IMR-90 (cell line): Measurements from ENCODE around the gene TTC23. TPM values are rescaled to one million over a fixed set of nuclear protein-coding genes. Genes with fewer than 3 reads are reported as not detected.

Source experiments
- ATAC-seq: fragments of 200-7000 bp; cut with Tn5 transposase; 2 replicates; pipeline ENCODE4 v1.9.1; 2020; ENCODE audit warnings: low read depth, mild to moderate bottlenecking, moderate library complexity
- BruUV-seq: library from RNA; stranded (reverse); fragments of 400-500 nt; replicated peaks from 2 replicates; lab custom pipeline; 2021; lab: Mats Ljungman, UMichigan
- CTCF ChIA-PET: fragments of 300-600 bp; formaldehyde crosslinking; extraction: SDS; loops from one replicate; lab custom pipeline; 2021; ENCODE audit warnings: antibody characterized with exemption; lab: Yijun Ruan, JAX
- POLR2A ChIA-PET: fragments of 300-600 bp; sonication (Branson Sonifier 250); formaldehyde crosslinking; loops from one replicate; lab custom pipeline; 2022; ENCODE audit warnings: antibody characterized with exemption; ENCODE audit not compliant: unreplicated experiment; lab: Charles Lee
- DNase-seq: peaks from one replicate; pipeline ENCODE4 v3.0.0; 2013
- H2AFZ ChIP-seq: replicated peaks from 2 replicates; pipeline ENCODE3; 2013; ENCODE audit warnings: low read length, mild to moderate bottlenecking; ENCODE audit not compliant: poor library complexity
- H2AK5ac ChIP-seq: 2 replicates; pipeline ENCODE4 v1.6.1; 2013; ENCODE audit warnings: low read depth, low read length, inconsistent platforms
- H2AK9ac ChIP-seq: replicated peaks from 2 replicates; pipeline ENCODE3; 2013; ENCODE audit warnings: mild to moderate bottlenecking, low read depth, low read length, moderate library complexity; ENCODE audit not compliant: poor library complexity
- H2BK120ac ChIP-seq: 2 replicates; pipeline ENCODE4 v1.6.1; 2013; ENCODE audit warnings: low read depth, low read length, inconsistent platforms
- H2BK15ac ChIP-seq: 3 replicates; pipeline ENCODE4 v1.6.1; 2013; ENCODE audit warnings: low read depth, low read length, inconsistent platforms
- H2BK20ac ChIP-seq: 2 replicates; pipeline ENCODE4 v1.6.1; 2013; ENCODE audit warnings: low read depth, mild to moderate bottlenecking, inconsistent platforms, low read length, moderate library complexity
- H2BK5ac ChIP-seq: 2 replicates; pipeline ENCODE4 v1.6.1; 2013; ENCODE audit warnings: mild to moderate bottlenecking, low read depth, low read length, inconsistent platforms; ENCODE audit not compliant: poor library complexity, severe bottlenecking
- H3K14ac ChIP-seq: replicated peaks from 2 replicates; pipeline ENCODE4 v1.6.1; 2013; ENCODE audit warnings: low read depth, low read length, inconsistent platforms
- H3K18ac ChIP-seq: 2 replicates; pipeline ENCODE4 v1.6.1; 2013; ENCODE audit warnings: low read depth, low read length, control low read depth
- H3K23ac ChIP-seq: 2 replicates; pipeline ENCODE4 v1.6.1; 2013; ENCODE audit warnings: low read depth, low read length, inconsistent platforms
- H3K27ac ChIP-seq: 2 replicates; pipeline ENCODE4 v1.5.1; 2013; ENCODE audit warnings: mild to moderate bottlenecking, control low read depth, low read length; ENCODE audit not compliant: insufficient read depth
- H3K27me3 ChIP-seq: 2 replicates; pipeline ENCODE4 v1.6.1; 2013; ENCODE audit warnings: low read length; ENCODE audit not compliant: control insufficient read depth, insufficient read depth
- H3K36me3 ChIP-seq: 2 replicates; pipeline ENCODE4 v1.6.1; 2013; ENCODE audit warnings: low read length, mixed read lengths; ENCODE audit not compliant: control insufficient read depth, insufficient read depth
- H3K4ac ChIP-seq: 2 replicates; pipeline ENCODE4 v1.6.1; 2013; ENCODE audit warnings: low read depth, low read length, inconsistent platforms
- H3K4me1 ChIP-seq: 2 replicates; pipeline ENCODE4 v1.6.1; 2013; ENCODE audit warnings: low read length, mixed read lengths; ENCODE audit not compliant: control insufficient read depth, insufficient read depth
- H3K4me2 ChIP-seq: 2 replicates; pipeline ENCODE4 v1.6.1; 2013; ENCODE audit warnings: low read depth, mild to moderate bottlenecking, control low read depth, low read length, moderate library complexity
- H3K4me3 ChIP-seq: 2 replicates; pipeline ENCODE4 v1.5.1; 2013; ENCODE audit warnings: low read depth, mild to moderate bottlenecking, control low read depth, low read length, moderate library complexity; ENCODE audit not compliant: insufficient read depth
- H3K56ac ChIP-seq: 2 replicates; pipeline ENCODE4 v1.6.1; 2013; ENCODE audit warnings: low read length, inconsistent platforms; ENCODE audit not compliant: insufficient read depth; ENCODE audit errors: extremely low read depth
- H3K79me1 ChIP-seq, 2 experiments: 2 replicates each; pipeline ENCODE4 v1.6.1; 2013; ENCODE audit warnings: low read length in 2 of 2, inconsistent platforms in 1 of 2, low read depth in 1 of 2
- H3K9ac ChIP-seq: 2 replicates; pipeline ENCODE4 v1.6.1; 2013; ENCODE audit warnings: low read depth, low read length, control low read depth
- H3K9me1 ChIP-seq: 2 replicates; pipeline ENCODE4 v1.6.1; 2013; ENCODE audit warnings: low read length, inconsistent platforms; ENCODE audit not compliant: insufficient read depth
- H3K9me3 ChIP-seq: 2 replicates; pipeline ENCODE4 v1.6.1; 2013; ENCODE audit warnings: low read length; ENCODE audit not compliant: control insufficient read depth, insufficient read depth
- H4K20me1 ChIP-seq: 2 replicates; pipeline ENCODE4 v1.6.1; 2013; ENCODE audit warnings: low read length, inconsistent platforms; ENCODE audit not compliant: insufficient read depth
- H4K5ac ChIP-seq: 2 replicates; pipeline ENCODE4 v1.6.1; 2013; ENCODE audit warnings: mild to moderate bottlenecking, low read depth, low read length, control low read depth
- H4K8ac ChIP-seq, 2 experiments: 2 replicates each; pipeline ENCODE4 v1.6.1; 2013; ENCODE audit warnings: low read depth in 2 of 2, low read length in 2 of 2, control low read depth in 1 of 2, inconsistent platforms in 1 of 2
- H4K91ac ChIP-seq: 2 replicates; pipeline ENCODE4 v1.6.1; 2013; ENCODE audit warnings: low read depth, low read length, inconsistent platforms; ENCODE audit not compliant: insufficient read depth
- BHLHE40 ChIP-seq: fragments of 150-350 bp; IDR thresholded peaks from 2 replicates; pipeline ENCODE4 v1.6.1; 2016; ENCODE audit warnings: mild to moderate bottlenecking, low read depth, low read length
- FOS ChIP-seq: fragments of 150-350 bp; IDR thresholded peaks from 2 replicates; pipeline ENCODE4 v1.6.1; 2016; ENCODE audit warnings: low read depth, low read length
- MAFK ChIP-seq: IDR thresholded peaks from 2 replicates; pipeline ENCODE4 v1.6.1; 2012; ENCODE audit warnings: low read depth, low read length, improper control_type of control experiment
- MAZ ChIP-seq: IDR thresholded peaks from 2 replicates; pipeline ENCODE4 v1.6.1; 2012; ENCODE audit warnings: low read depth, mild to moderate bottlenecking, low read length, improper control_type of control experiment, moderate library complexity, borderline replicate concordance
- NFE2L2 ChIP-seq: fragments of 150-350 bp; IDR thresholded peaks from 2 replicates; pipeline ENCODE4 v1.6.1; 2016; ENCODE audit warnings: low read depth, mild to moderate bottlenecking, low read length
- POLR2A ChIP-seq: IDR thresholded peaks from 2 replicates; pipeline ENCODE4 v1.6.1; 2012; ENCODE audit warnings: mild to moderate bottlenecking, low read depth, low read length
- RAD21 ChIP-seq: IDR thresholded peaks from 2 replicates; pipeline ENCODE4 v1.6.1; 2012; ENCODE audit warnings: low read length, improper control_type of control experiment
- RCOR1 ChIP-seq: IDR thresholded peaks from 2 replicates; pipeline ENCODE4 v1.6.1; 2012; ENCODE audit warnings: mild to moderate bottlenecking, low read length, improper control_type of control experiment; ENCODE audit not compliant: insufficient replicate concordance
- RFX5 ChIP-seq: IDR thresholded peaks from 2 replicates; pipeline ENCODE4 v1.8.0; 2012; ENCODE audit warnings: low read depth, mild to moderate bottlenecking, low read length, moderate library complexity
- SMC3 ChIP-seq: fragments of 150-350 bp; IDR thresholded peaks from 2 replicates; pipeline ENCODE4 v1.6.1; 2016; ENCODE audit warnings: low read depth, mild to moderate bottlenecking, antibody characterized with exemption, low read length, moderate library complexity
- WGBS, 2 experiments: methylation state at CpG; one replicate each; pipeline versions ENCODE4 v1.1.5 to v1.1.7; 2013; ENCODE audit warnings: missing lambda C conversion rate in 2 of 2; ENCODE audit not compliant: insufficient read length in 1 of 2; ENCODE audit errors: extremely low coverage in 2 of 2; 5-methylcytosine and 5-hydroxymethylcytosine counted together
- dilution Hi-C: fragments of 300-500 bp; cut with HindIII; formaldehyde crosslinking; loops from one replicate; pipeline ENCODE4 v1.14.3; 2018; ENCODE audit warnings: low sequenced_read_pairs; ENCODE audit not compliant: unreplicated experiment
- in situ Hi-C: fragments of 300-500 bp; cut with MboI; formaldehyde crosslinking; loops from 3 replicates; pipeline ENCODE4 v1.14.3; 2019; ENCODE audit warnings: low sequenced_read_pairs, inconsistent platforms, mixed read lengths
- intact Hi-C: fragments of 100-400 bp; cut with micrococcal nuclease; formaldehyde crosslinking; loops from 2 replicates; pipeline ENCODE4 v1.10.0; 2022
- polyA plus RNA-seq, 3 experiments: library from polyadenylated mRNA; depleted of rRNA; stranded (reverse); fragments of >200 nt; gene quantifications; 2 replicates each; pipeline ENCODE4 v1.2.3, GENCODE V29; 2012; ENCODE audit warnings: low replicate concordance in 1 of 3
- total RNA-seq: library from RNA; depleted of rRNA; stranded (reverse); fragments of >200 nt; gene quantifications from 2 replicates; pipeline ENCODE4 v1.2.3, GENCODE V29; 2012
- TF ChIP-seq, protein P1 (sequence below): fragments of 150-350 bp; IDR thresholded peaks from 2 replicates; pipeline ENCODE4 v1.6.1; 2016; ENCODE audit warnings: low read depth, mild to moderate bottlenecking, low read length, moderate library complexity, borderline replicate concordance
- TF ChIP-seq, protein P2 (sequence below): fragments of 150-350 bp; IDR thresholded peaks from 2 replicates; pipeline ENCODE4 v1.6.1; 2017; ENCODE audit warnings: mild to moderate bottlenecking, antibody characterized with exemption, low read length, low read depth

Gene TTC23
- total and polyA plus RNA-seq, 2 of the 4 experiments (the other 2 are of a cell fraction), result 7.8 to 29.8 TPM

DNA sequence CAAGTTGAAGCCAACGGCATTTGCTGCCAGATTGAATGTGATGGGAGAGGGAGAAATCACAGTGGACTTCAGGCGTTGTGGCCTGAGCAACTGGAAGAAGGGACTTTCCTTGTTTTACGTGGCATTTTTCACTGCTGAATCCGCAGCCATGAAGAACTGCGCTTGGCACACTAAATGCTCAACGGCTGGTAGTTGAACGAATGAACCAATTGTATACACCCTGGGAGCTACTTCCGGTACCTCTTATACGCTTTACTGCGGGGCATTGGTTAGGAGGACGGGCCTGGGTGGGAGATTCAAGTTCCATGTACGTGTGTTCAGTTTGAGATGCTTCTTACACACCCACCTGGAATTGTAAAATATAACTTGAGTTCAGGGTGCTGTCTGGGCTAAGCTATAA is 139.3 kb downstream of the TTC23 start:
- Histone ChIP-seq H3K27me3 (no peaks in the 10 kb centered on the region), H3K27ac (no peak overlapping the region), H4K91ac (no peak overlapping the region), H3K9me1 (0 out of 2 replicates have a peak, but pooled peaks cover 6% of the 10 kb centered on the region), H2AFZ (no peak overlapping the region), H2BK20ac (no peak overlapping the region), H2BK120ac (no peak overlapping the region), H3K4me2 (no peak overlapping the region), H3K9ac (no peak overlapping the region), H3K23ac (no peak overlapping the region), H2AK9ac (no peak overlapping the region), H3K79me1 (peaks cover 7 to 42% of the 10 kb centered on the region in 2 experiments), H3K14ac (no peak overlapping the region), H4K20me1 (peaks cover 4% of the 10 kb centered on the region; the same call in 1 of the 2 replicates), H2BK5ac (no peak overlapping the region), H3K18ac (no peak overlapping the region), H3K4ac (no peak overlapping the region), H3K9me3 (no peaks in the 10 kb centered on the region), H3K36me3 (peaks cover 2% of the 10 kb centered on the region; the same call in 1 of the 2 replicates), H2BK15ac (no peak overlapping the region), H3K4me3 (no peak overlapping the region), H3K56ac (no peak overlapping the region), H2AK5ac (peak overlapping the region; percentile 32; the same call in 1 of the 2 replicates), H4K5ac (no peak overlapping the region), H4K8ac (no peak overlapping the region), H3K4me1 (peaks cover 2% of the 10 kb centered on the region; the same call in 1 of the 2 replicates)
- dilution Hi-C loops, result loop anchor here (25.0 kb wide), 1 partner anchor 102 kb away; no protein-coding TSS in a partner anchor
- intact Hi-C loops, result no loop called here
- ChIA-PET POLR2A (no interaction called here), CTCF (interaction anchor here (1.0 kb wide), 1 partner anchor 9 kb away, joined by 4 read pairs; no protein-coding TSS in a partner anchor)
- no TSS peak for BruUV-seq
- TF ChIP-seq MAFK (no peak), POLR2A (no peak), RAD21 (no peak), FOS (no peak), NFE2L2 (no peak), SMC3 (no peak), RCOR1 (no peak), BHLHE40 (no peak), MAZ (no peak), RFX5 (no peak)
- TF ChIP-seq, protein P1, sequence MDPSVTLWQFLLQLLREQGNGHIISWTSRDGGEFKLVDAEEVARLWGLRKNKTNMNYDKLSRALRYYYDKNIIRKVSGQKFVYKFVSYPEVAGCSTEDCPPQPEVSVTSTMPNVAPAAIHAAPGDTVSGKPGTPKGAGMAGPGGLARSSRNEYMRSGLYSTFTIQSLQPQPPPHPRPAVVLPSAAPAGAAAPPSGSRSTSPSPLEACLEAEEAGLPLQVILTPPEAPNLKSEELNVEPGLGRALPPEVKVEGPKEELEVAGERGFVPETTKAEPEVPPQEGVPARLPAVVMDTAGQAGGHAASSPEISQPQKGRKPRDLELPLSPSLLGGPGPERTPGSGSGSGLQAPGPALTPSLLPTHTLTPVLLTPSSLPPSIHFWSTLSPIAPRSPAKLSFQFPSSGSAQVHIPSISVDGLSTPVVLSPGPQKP, result no peak
- TF ChIP-seq, protein P2, sequence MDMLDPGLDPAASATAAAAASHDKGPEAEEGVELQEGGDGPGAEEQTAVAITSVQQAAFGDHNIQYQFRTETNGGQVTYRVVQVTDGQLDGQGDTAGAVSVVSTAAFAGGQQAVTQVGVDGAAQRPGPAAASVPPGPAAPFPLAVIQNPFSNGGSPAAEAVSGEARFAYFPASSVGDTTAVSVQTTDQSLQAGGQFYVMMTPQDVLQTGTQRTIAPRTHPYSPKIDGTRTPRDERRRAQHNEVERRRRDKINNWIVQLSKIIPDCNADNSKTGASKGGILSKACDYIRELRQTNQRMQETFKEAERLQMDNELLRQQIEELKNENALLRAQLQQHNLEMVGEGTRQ, result no peak
- ATAC-seq, result no peak
- in situ Hi-C loops, result loop anchor here (25.0 kb wide), 1 partner anchor 627 kb away; the partner anchor contains the start of gene LYSMD4
- WGBS, 2 experiments, result 94% methylated on average over 5 of the region's 12 CpGs; no CpG with 5 or more reads in 1 of the 2 experiments
- DNase-seq, result no peak
